Measurements from ENCODE around the gene ZC3H6.

The ZC3H6 gene

DNA sequence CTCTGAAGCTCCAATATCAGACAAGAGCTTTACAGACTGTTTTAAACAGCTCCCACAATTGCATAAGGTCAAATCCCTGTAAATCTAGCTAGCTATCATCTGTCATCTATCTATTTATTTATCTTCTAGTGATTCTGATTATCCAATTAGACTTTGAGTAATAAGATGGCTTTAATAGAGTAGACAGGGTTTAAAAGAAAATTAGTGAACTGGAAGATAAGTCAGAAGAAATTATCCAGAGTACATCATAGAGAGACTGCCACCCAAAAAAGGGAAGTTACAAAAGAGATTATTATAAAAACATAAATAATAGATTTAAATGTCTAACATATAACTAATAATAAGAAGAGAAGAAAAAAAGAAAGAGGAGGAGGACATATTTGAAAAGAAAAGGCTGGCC is 12.5 kb upstream of the ZC3H6 start:
- Histone ChIP-seq H3K4me1 (ENCODE audit: control insufficient read depth in 1 of 2, insufficient read depth in 1 of 2, low read depth in 1 of 2, low read length in 1 of 2) (peaks cover 17 to 20% of the 10 kb centered on the region in 2 experiments), H3K27me3 (no peaks in the 10 kb centered on the region), H3K4me3 (ENCODE audit: low read depth in 1 of 2, low read length in 1 of 2) (no peak overlapping the region), H3K9me3 (no peaks in the 10 kb centered on the region), H3K27ac (no peak overlapping the region), H3K36me3 (no peaks in the 10 kb centered on the region)
- TF ChIP-seq, protein P1, sequence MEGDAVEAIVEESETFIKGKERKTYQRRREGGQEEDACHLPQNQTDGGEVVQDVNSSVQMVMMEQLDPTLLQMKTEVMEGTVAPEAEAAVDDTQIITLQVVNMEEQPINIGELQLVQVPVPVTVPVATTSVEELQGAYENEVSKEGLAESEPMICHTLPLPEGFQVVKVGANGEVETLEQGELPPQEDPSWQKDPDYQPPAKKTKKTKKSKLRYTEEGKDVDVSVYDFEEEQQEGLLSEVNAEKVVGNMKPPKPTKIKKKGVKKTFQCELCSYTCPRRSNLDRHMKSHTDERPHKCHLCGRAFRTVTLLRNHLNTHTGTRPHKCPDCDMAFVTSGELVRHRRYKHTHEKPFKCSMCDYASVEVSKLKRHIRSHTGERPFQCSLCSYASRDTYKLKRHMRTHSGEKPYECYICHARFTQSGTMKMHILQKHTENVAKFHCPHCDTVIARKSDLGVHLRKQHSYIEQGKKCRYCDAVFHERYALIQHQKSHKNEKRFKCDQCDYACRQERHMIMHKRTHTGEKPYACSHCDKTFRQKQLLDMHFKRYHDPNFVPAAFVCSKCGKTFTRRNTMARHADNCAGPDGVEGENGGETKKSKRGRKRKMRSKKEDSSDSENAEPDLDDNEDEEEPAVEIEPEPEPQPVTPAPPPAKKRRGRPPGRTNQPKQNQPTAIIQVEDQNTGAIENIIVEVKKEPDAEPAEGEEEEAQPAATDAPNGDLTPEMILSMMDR (IDR thresholded peaks at IDR 0.05), result no peak

- Histone ChIP-seq H3K36me3 (no peaks in the 10 kb centered on the region), H3K4me3 (ENCODE audit: low read depth in 1 of 2, low read length in 1 of 2) (no peak overlapping the region), H3K9me3 (no peaks in the 10 kb centered on the region), H3K27me3 (no peaks in the 10 kb centered on the region), H3K4me1 (ENCODE audit: control insufficient read depth in 1 of 2, insufficient read depth in 1 of 2, low read depth in 1 of 2, low read length in 1 of 2) (no peaks in the 10 kb centered on the region), H3K27ac (no peak overlapping the region)
- TF ChIP-seq, protein P1 (IDR thresholded peaks at IDR 0.05), result no peak
These were observed 6.8 kb upstream of the ZC3H6 start for GRCh38 chr2:112268547-112268946.

GRCh38 chr2:112272669-112273068 is 2.7 kb upstream of the ZC3H6 start:
- Histone ChIP-seq H3K27ac (no peak overlapping the region), H3K4me3 (ENCODE audit: low read depth in 1 of 2, low read length in 1 of 2) (no peak overlapping the region), H3K9me3 (no peaks in the 10 kb centered on the region), H3K36me3 (no peaks in the 10 kb centered on the region), H3K27me3 (no peaks in the 10 kb centered on the region), H3K4me1 (ENCODE audit: control insufficient read depth in 1 of 2, insufficient read depth in 1 of 2, low read depth in 1 of 2, low read length in 1 of 2) (peaks cover 8 to 13% of the 10 kb centered on the region in 2 experiments)
- TF ChIP-seq, protein P1 (IDR thresholded peaks at IDR 0.05), result no peak

DNA sequence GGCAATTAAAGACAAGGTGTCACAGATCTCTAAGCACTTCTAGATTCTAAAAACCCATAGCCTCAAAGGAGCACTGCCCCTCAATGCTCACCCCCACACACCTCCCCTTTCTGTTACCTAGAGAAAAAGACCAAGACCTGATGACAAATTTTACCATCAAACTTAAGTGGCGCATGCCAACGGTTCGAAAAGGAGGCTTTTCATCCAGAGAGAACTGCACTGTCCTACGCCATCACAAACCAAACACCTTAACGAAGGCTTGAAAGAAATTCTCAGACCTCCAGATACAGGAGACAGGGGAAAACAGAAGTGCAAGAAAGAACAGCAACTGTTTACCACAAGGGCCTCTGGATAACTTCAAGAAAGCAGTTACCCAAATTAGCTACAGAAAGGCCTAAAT is 2.0 kb upstream of the ZC3H6 start:
- no peaks in the 10 kb centered on the region for H3K9me3 ChIP-seq
- no peak overlapping the region for H3K4me3 ChIP-seq (ENCODE audit: low read depth in 1 of 2, low read length in 1 of 2)
- TF ChIP-seq, protein P1 (IDR thresholded peaks at IDR 0.05), result no peak

GRCh38 chr2:112275887-112276773 is 733 bp downstream of the ZC3H6 start:
- Histone ChIP-seq H3K27me3 (no peaks in the 10 kb centered on the region), H3K36me3 (no peaks in the 10 kb centered on the region), H3K4me3 (ENCODE audit: low read depth in 1 of 2, low read length in 1 of 2) (peak overlapping the region; percentile 82 to 97), H3K9me3 (no peaks in the 10 kb centered on the region), H3K27ac (peak overlapping the region; percentile 92), H3K4me1 (ENCODE audit: control insufficient read depth in 1 of 2, insufficient read depth in 1 of 2, low read depth in 1 of 2, low read length in 1 of 2) (peaks cover 8 to 13% of the 10 kb centered on the region in 2 experiments)
- TF ChIP-seq, protein P1 (IDR thresholded peaks at IDR 0.05), result no peak

More for the DNA sequence above, 2.0 kb upstream of the ZC3H6 start:
- Histone ChIP-seq H3K4me1 (ENCODE audit: control insufficient read depth in 1 of 2, insufficient read depth in 1 of 2, low read depth in 1 of 2, low read length in 1 of 2) (peaks cover 8 to 13% of the 10 kb centered on the region in 2 experiments), H3K27ac (no peak overlapping the region), H3K36me3 (no peaks in the 10 kb centered on the region), H3K27me3 (no peaks in the 10 kb centered on the region)
